NCI-H2171 treated with DMSO at 0.1 percent for 48 hours (cell line): Measurements from ENCODE around the gene KCNC1.

Source experiments
- DNase-seq: peaks from one replicate; lab custom pipeline; 2025; lab: John Stamatoyannopoulos, UW

The KCNC1 gene

GRCh38 chr11:17793642-17794170 is 59.1 kb downstream of the KCNC1 start:
- no peak for DNase-seq

- no peak for DNase-seq
Observed at GRCh38 chr11:17794981-17795380, 60.4 kb downstream of the KCNC1 start.

- no peak for DNase-seq
Observed at GRCh38 chr11:17796154-17796553, 61.6 kb downstream of the KCNC1 start.

- no peak for DNase-seq
Observed at GRCh38 chr11:17798253-17798652, 63.7 kb downstream of the KCNC1 start.

- DNase-seq: no peak
Observed at GRCh38 chr11:17798716-17799115, 64.1 kb downstream of the KCNC1 start.

- DNase-seq: no peak
Observed at GRCh38 chr11:17799147-17799546, 64.6 kb downstream of the KCNC1 start.

GRCh38 chr11:17801166-17801565 is 66.6 kb downstream of the KCNC1 start:
- no peak for DNase-seq

GRCh38 chr11:17802491-17802890 is 67.9 kb downstream of the KCNC1 start:
- DNase-seq: no peak

- peak; percentile 13 for DNase-seq
Observed at GRCh38 chr11:17803754-17804334, 69.3 kb downstream of the KCNC1 start.

GRCh38 chr11:17805043-17805442 is 70.5 kb downstream of the KCNC1 start:
- no peak for DNase-seq

GRCh38 chr11:17805873-17806272 is 71.3 kb downstream of the KCNC1 start:
- DNase-seq: no peak

- DNase-seq: no peak
Observed at GRCh38 chr11:17807034-17807433, 72.5 kb downstream of the KCNC1 start.

GRCh38 chr11:17810041-17810440 is 75.5 kb downstream of the KCNC1 start:
- DNase-seq: no peak

- no peak for DNase-seq
Observed at GRCh38 chr11:17810746-17811145, 76.2 kb downstream of the KCNC1 start.

- no peak for DNase-seq
Observed at GRCh38 chr11:17811352-17811751, 76.8 kb downstream of the KCNC1 start.

- DNase-seq: no peak
Observed at GRCh38 chr11:17812091-17812864, 77.7 kb downstream of the KCNC1 start.

GRCh38 chr11:17812865-17813187 is 78.2 kb downstream of the KCNC1 start:
- no peak for DNase-seq

GRCh38 chr11:17813391-17814059 is 78.9 kb downstream of the KCNC1 start:
- no peak for DNase-seq

GRCh38 chr11:17814546-17814945 is 80.0 kb downstream of the KCNC1 start:
- no peak for DNase-seq

- no peak for DNase-seq
Observed at GRCh38 chr11:17816232-17816931, 81.8 kb downstream of the KCNC1 start.

- DNase-seq: no peak
Observed at GRCh38 chr11:17821648-17822400, 87.2 kb downstream of the KCNC1 start.

- no peak for DNase-seq
Observed at GRCh38 chr11:17822401-17822781, 87.8 kb downstream of the KCNC1 start.
